HCT116 (cell line): ENCODE data around the gene RFWD3. TPM values are rescaled to one million over a fixed set of nuclear protein-coding genes. Genes with fewer than 3 reads are reported as not detected.

Source experiments
- ATAC-seq: fragments of 200-7000 bp; cut with Tn5 transposase; 2 replicates; pipeline ENCODE4 v1.9.1; 2020; ENCODE audit warnings: mild to moderate bottlenecking, moderate library complexity
- BruUV-seq: library from RNA; stranded (reverse); fragments of 400-500 nt; replicated peaks from 2 replicates; lab custom pipeline; 2021; lab: Mats Ljungman, UMichigan
- CTCF ChIA-PET: fragments of 300-600 bp; sonication (Branson Sonifier 250); formaldehyde crosslinking; loops from one replicate; lab custom pipeline; 2021; ENCODE audit warnings: antibody characterized with exemption; lab: Charles Lee
- POLR2A ChIA-PET: fragments of 300-600, 350-600 bp; sonication (Branson Sonifier 250); formaldehyde crosslinking; loops from one replicate; lab custom pipeline; 2021; ENCODE audit warnings: antibody characterized with exemption; lab: Charles Lee
- RAD21 ChIA-PET, 2 experiments: fragments of 300-600 bp; sonication (Branson Sonifier 250); formaldehyde crosslinking; loops; one replicate each; lab custom pipeline; 2023; ENCODE audit warnings: low total read pairs in 2 of 2; ENCODE audit not compliant: uncharacterized antibody in 2 of 2, unreplicated experiment in 2 of 2, low non-redundant PET in 1 of 2; lab: Charles Lee
- DNase-seq: peaks from one replicate; pipeline ENCODE4 v3.0.0-alpha.2; 2010; ENCODE audit warnings: low read depth, low spot score
- H2AFZ ChIP-seq: fragments of 200-600 bp; shearing (Covaris generic), sonication (generic); 2 replicates; pipeline ENCODE4 v1.6.1; 2017; ENCODE audit warnings: low read depth, mixed run types, mixed read lengths, antibody characterized with exemption, low read length; ENCODE audit not compliant: poor library complexity, severe bottlenecking
- H3K27ac ChIP-seq: 2 replicates; pipeline ENCODE4 v1.5.1; 2012; ENCODE audit warnings: low read depth, low read length
- H3K27me3 ChIP-seq: fragments of 200-600 bp; sonication (generic); 2 replicates; pipeline ENCODE4 v1.6.1; 2016; ENCODE audit warnings: mixed run types, low read length, mixed read lengths; ENCODE audit not compliant: insufficient read depth
- H3K36me3 ChIP-seq, 2 experiments: fragments of 200-500 bp in 1 of 2; fragments of 200-600 bp in 1 of 2; sonication (Bioruptor generic) in 1 of 2; sonication (generic) in 1 of 2; 2 replicates each; pipeline versions ENCODE4 v1.5.1 to v1.6.1; 2014 to 2016; ENCODE audit warnings: low read length in 2 of 2, inconsistent platforms in 1 of 2, mixed read lengths in 1 of 2, mixed run types in 1 of 2; ENCODE audit not compliant: insufficient read depth in 2 of 2, control insufficient read depth in 1 of 2
- H3K4me1 ChIP-seq, 2 experiments: fragments of 200-600 bp in 1 of 2; sonication (generic) in 1 of 2; 2 replicates each; pipeline versions ENCODE4 v1.5.1 to v1.6.1; 2012 to 2017; ENCODE audit warnings: low read length in 2 of 2, inconsistent platforms in 1 of 2, mild to moderate bottlenecking in 1 of 2, mixed read lengths in 1 of 2, mixed run types in 1 of 2, moderate library complexity in 1 of 2; ENCODE audit not compliant: insufficient read depth in 2 of 2, control insufficient read depth in 1 of 2
- H3K4me2 ChIP-seq: fragments of 200-600 bp; sonication (generic); 2 replicates; pipeline ENCODE4 v1.6.1; 2017; ENCODE audit warnings: mixed run types, low read length, mixed read lengths
- H3K4me3 ChIP-seq, 2 experiments: fragments of 200-600 bp in 1 of 2; sonication (generic) in 1 of 2; replicated peaks in 1 of 2; 2 replicates each; pipeline ENCODE4 v1.5.1; 2011 to 2016; ENCODE audit warnings: low read length in 2 of 2, control low read depth in 1 of 2, low read depth in 1 of 2, mild to moderate bottlenecking in 1 of 2, mixed read lengths in 1 of 2, mixed run types in 1 of 2
- H3K79me2 ChIP-seq: fragments of 200-600 bp; sonication (generic); 2 replicates; pipeline ENCODE4 v1.6.1; 2017; ENCODE audit warnings: mild to moderate bottlenecking, mixed run types, low read length, moderate library complexity, mixed read lengths; ENCODE audit not compliant: insufficient read depth
- H3K9ac ChIP-seq: fragments of 200-600 bp; sonication (generic); 2 replicates; pipeline ENCODE4 v1.6.1; 2016; ENCODE audit warnings: low read length, mixed read lengths
- H3K9me2 ChIP-seq: fragments of 200-600 bp; sonication (generic), shearing (Covaris generic); 2 replicates; pipeline ENCODE4 v1.6.1; 2017; ENCODE audit warnings: mixed run types, mild to moderate bottlenecking, moderate library complexity; ENCODE audit not compliant: insufficient read depth
- H3K9me3 ChIP-seq, 2 experiments: fragments of 200-500 bp in 1 of 2; fragments of 200-600 bp in 1 of 2; sonication (Bioruptor generic) in 1 of 2; sonication (generic) in 1 of 2; 2 replicates each; pipeline ENCODE4 v1.6.1; 2014 to 2017; ENCODE audit warnings: low read length in 2 of 2, mixed read lengths in 2 of 2, inconsistent platforms in 1 of 2, low read depth in 1 of 2, mild to moderate bottlenecking in 1 of 2, mixed run types in 1 of 2, moderate library complexity in 1 of 2; ENCODE audit not compliant: control insufficient read depth in 1 of 2, insufficient read depth in 1 of 2
- H4K20me1 ChIP-seq: fragments of 200-600 bp; sonication (generic), shearing (Covaris generic); 2 replicates; pipeline ENCODE4 v1.6.1; 2017; ENCODE audit warnings: mixed run types, mild to moderate bottlenecking, moderate library complexity; ENCODE audit not compliant: insufficient read depth
- CEBPB ChIP-seq: IDR thresholded peaks from 2 replicates; pipeline ENCODE4 v1.6.1; 2012; ENCODE audit warnings: low read depth
- EZH2phosphoT487 ChIP-seq: fragments of 200-600 bp; IDR thresholded peaks from 2 replicates; pipeline ENCODE4 v1.6.1; 2018; ENCODE audit warnings: antibody characterized with exemption, borderline replicate concordance
- FOSL1 ChIP-seq: IDR thresholded peaks from 2 replicates; pipeline ENCODE4 v1.6.1; 2012; ENCODE audit warnings: low read depth
- RAD21 ChIP-seq: IDR thresholded peaks from 2 replicates; pipeline ENCODE4 v1.6.1; 2012; ENCODE audit warnings: low read depth, mild to moderate bottlenecking
- SIN3A ChIP-seq: IDR thresholded peaks from 2 replicates; pipeline ENCODE4 v1.6.1; 2012; ENCODE audit warnings: low read depth
- SRF ChIP-seq: IDR thresholded peaks from 2 replicates; pipeline ENCODE4 v1.6.1; 2012; ENCODE audit warnings: low read depth
- TCF7L2 ChIP-seq: IDR thresholded peaks from 2 replicates; pipeline ENCODE4 v1.7.0; 2011; ENCODE audit warnings: borderline replicate concordance, inconsistent platforms; ENCODE audit not compliant: insufficient read depth, insufficient read length; ENCODE audit errors: extremely low read depth
- YY1 ChIP-seq: IDR thresholded peaks from 2 replicates; pipeline ENCODE4 v1.6.1; 2011; ENCODE audit warnings: low read length, low read depth, moderate library complexity, mild to moderate bottlenecking; ENCODE audit not compliant: insufficient replicate concordance; ENCODE audit errors: extremely low read depth
- ZFX ChIP-seq: fragments of 450-650 bp; IDR thresholded peaks from 2 replicates; pipeline ENCODE4 v1.6.1; 2017
- ZNF274 ChIP-seq: fragments of 200-500 bp; sonication (Bioruptor generic); IDR thresholded peaks from 2 replicates; pipeline ENCODE4 v1.6.1; 2014; ENCODE audit warnings: mild to moderate bottlenecking, low read depth, low read length, inconsistent platforms
- intact Hi-C: fragments of 100-400 bp; cut with micrococcal nuclease; formaldehyde crosslinking; loops from 2 replicates; pipeline ENCODE4 v1.10.0; 2022
- total RNA-seq: library from RNA; stranded (reverse); gene quantifications from one replicate; pipeline ENCODE4 v1.2.1, GENCODE V29; 2021; ENCODE audit not compliant: unreplicated experiment
- TF ChIP-seq, protein P1 (sequence below): IDR thresholded peaks from 2 replicates; pipeline ENCODE4 v1.6.1; 2012
- TF ChIP-seq, protein P2 (sequence below): IDR thresholded peaks from 2 replicates; pipeline ENCODE4 v1.6.1; 2012; ENCODE audit warnings: low read depth

The RFWD3 gene
- total RNA-seq, 1 experiment from 2014 or later = 83.6 TPM

DNA sequence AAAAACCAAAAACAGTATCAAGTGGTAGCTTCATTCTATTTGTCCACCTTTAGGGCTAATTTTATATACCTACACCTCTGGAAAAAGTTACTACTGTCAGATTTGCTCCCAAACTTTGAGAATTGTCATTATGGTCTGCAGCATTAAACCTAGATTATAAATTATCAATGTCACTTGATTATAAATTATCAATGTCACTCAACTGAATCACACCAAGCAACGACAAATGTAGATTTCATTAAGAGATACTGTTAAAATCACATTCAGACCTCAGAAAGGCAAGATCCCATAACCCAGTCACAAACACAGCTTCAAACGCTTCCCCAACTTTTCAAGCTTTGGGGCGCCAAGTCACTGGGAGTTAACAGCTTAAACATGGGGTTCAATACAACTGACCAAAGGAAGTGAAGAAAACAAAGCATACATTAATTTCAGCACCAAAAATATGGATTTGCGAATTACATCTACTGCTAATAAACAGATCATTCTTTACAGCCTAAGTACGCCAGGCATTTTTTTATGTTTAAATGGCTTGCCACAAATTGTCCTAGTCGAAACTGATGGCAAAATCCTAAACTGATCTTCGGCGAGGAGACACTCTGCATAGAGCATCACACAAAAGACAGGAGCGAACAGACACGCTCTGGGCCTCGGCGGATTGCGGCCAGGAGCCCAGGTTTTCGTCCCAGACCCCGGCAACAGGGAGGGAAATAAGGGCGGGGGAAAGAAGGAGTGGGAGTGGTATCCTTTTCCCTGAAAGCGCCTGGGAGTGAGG, 60.7 kb downstream of the RFWD3 start:
- BruUV-seq = no TSS peak
- ChIA-PET CTCF (no interaction called here), RAD21 (no interaction called here), POLR2A (interaction anchor here (0.9 to 1.7 kb wide), 6 partner anchors 10 to 49 kb away, joined by 4 to 8 read pairs (median 8); no protein-coding TSS in a partner anchor)
- Histone ChIP-seq H4K20me1 (peaks cover 15% of the 10 kb centered on the region; the same call in 1 of the 2 replicates), H3K4me3 (peak overlapping the region; percentile 85 to 96), H3K9me3 (no peaks in the 10 kb centered on the region), H3K9me2 (no peaks in the 10 kb centered on the region), H3K79me2 (peaks cover 60% of the 10 kb centered on the region), H2AFZ (no peak overlapping the region), H3K4me2 (peak overlapping the region; percentile 79), H3K9ac (peak overlapping the region; percentile 93), H3K4me1 (peaks cover 45 to 59% of the 10 kb centered on the region in 2 experiments), H3K27me3 (no peaks in the 10 kb centered on the region), H3K27ac (peak overlapping the region; percentile 97), H3K36me3 (no peaks in the 10 kb centered on the region)
- intact Hi-C loops = loop anchor here (10.0 kb wide), 1 partner anchor 121 kb away; no protein-coding TSS in a partner anchor
- TF ChIP-seq YY1 = no peak
- peak; percentile 3; the same call in 1 of the 2 replicates for TF ChIP-seq RAD21
- TF ChIP-seq, protein P1, sequence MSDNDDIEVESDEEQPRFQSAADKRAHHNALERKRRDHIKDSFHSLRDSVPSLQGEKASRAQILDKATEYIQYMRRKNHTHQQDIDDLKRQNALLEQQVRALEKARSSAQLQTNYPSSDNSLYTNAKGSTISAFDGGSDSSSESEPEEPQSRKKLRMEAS = no peak
- no peak for TF ChIP-seq SRF
- no peak for TF ChIP-seq ZFX
- no peak for DNase-seq
- ATAC-seq = no peak; the same call in 1 of the 2 replicates

DNA sequence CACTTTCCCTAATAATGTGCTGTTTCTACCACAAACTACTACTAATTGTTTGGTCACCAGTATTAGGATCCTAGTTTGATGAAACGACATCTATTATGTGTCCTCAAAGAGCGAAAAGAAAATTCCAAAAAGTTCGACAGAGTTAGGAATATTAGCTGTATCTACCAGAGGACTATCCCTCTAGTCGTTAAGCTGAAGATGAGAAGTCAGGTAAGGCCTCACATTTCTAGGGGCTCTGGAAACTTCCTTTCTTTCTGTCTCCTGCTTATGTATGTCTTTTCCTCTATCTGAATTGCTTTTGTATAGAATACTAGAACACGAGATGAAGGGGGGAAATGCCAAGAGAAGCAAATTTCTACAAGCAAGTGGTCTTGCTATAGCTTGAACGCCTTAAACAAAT, 61.3 kb downstream of the RFWD3 start:
- Histone ChIP-seq H3K9me3 (no peaks in the 10 kb centered on the region), H3K4me2 (peak overlapping the region; percentile 79), H3K9ac (peak overlapping the region; percentile 93), H4K20me1 (peaks cover 18% of the 10 kb centered on the region; the same call in 1 of the 2 replicates), H3K4me3 (peak overlapping the region; percentile 85 to 96), H2AFZ (no peak overlapping the region), H3K79me2 (peaks cover 66% of the 10 kb centered on the region), H3K4me1 (peaks cover 51 to 65% of the 10 kb centered on the region in 2 experiments), H3K9me2 (no peaks in the 10 kb centered on the region), H3K27ac (peak overlapping the region; percentile 97), H3K27me3 (no peaks in the 10 kb centered on the region), H3K36me3 (no peaks in the 10 kb centered on the region)
- CTCF ChIA-PET = no interaction called here
- intact Hi-C loops = loop anchor here (10.0 kb wide), 1 partner anchor 121 kb away; no protein-coding TSS in a partner anchor
- no peak for DNase-seq
- POLR2A ChIA-PET = interaction anchor here (0.9 to 1.2 kb wide), 2 partner anchors 27 to 44 kb away, joined by 4 read pairs; no protein-coding TSS in a partner anchor
- TSS peak; percentile 45 for BruUV-seq
- RAD21 ChIA-PET = no interaction called here
- ATAC-seq = no peak
- TF ChIP-seq EZH2phosphoT487 (no peak), SRF (no peak), FOSL1 (no peak), YY1 (no peak), ZFX (no peak), ZNF274 (no peak), TCF7L2 (no peak), CEBPB (no peak), SIN3A (no peak)
- TF ChIP-seq, protein P2, sequence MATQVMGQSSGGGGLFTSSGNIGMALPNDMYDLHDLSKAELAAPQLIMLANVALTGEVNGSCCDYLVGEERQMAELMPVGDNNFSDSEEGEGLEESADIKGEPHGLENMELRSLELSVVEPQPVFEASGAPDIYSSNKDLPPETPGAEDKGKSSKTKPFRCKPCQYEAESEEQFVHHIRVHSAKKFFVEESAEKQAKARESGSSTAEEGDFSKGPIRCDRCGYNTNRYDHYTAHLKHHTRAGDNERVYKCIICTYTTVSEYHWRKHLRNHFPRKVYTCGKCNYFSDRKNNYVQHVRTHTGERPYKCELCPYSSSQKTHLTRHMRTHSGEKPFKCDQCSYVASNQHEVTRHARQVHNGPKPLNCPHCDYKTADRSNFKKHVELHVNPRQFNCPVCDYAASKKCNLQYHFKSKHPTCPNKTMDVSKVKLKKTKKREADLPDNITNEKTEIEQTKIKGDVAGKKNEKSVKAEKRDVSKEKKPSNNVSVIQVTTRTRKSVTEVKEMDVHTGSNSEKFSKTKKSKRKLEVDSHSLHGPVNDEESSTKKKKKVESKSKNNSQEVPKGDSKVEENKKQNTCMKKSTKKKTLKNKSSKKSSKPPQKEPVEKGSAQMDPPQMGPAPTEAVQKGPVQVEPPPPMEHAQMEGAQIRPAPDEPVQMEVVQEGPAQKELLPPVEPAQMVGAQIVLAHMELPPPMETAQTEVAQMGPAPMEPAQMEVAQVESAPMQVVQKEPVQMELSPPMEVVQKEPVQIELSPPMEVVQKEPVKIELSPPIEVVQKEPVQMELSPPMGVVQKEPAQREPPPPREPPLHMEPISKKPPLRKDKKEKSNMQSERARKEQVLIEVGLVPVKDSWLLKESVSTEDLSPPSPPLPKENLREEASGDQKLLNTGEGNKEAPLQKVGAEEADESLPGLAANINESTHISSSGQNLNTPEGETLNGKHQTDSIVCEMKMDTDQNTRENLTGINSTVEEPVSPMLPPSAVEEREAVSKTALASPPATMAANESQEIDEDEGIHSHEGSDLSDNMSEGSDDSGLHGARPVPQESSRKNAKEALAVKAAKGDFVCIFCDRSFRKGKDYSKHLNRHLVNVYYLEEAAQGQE = no peak
